ENCODE measurements around the gene RRP1B.
"Not testable (repeated sequence)": the region's sequence is repeated elsewhere in the genome, so short reads cannot be mapped to it uniquely, and the experiment has no call there.

Gene RRP1B

DNA sequence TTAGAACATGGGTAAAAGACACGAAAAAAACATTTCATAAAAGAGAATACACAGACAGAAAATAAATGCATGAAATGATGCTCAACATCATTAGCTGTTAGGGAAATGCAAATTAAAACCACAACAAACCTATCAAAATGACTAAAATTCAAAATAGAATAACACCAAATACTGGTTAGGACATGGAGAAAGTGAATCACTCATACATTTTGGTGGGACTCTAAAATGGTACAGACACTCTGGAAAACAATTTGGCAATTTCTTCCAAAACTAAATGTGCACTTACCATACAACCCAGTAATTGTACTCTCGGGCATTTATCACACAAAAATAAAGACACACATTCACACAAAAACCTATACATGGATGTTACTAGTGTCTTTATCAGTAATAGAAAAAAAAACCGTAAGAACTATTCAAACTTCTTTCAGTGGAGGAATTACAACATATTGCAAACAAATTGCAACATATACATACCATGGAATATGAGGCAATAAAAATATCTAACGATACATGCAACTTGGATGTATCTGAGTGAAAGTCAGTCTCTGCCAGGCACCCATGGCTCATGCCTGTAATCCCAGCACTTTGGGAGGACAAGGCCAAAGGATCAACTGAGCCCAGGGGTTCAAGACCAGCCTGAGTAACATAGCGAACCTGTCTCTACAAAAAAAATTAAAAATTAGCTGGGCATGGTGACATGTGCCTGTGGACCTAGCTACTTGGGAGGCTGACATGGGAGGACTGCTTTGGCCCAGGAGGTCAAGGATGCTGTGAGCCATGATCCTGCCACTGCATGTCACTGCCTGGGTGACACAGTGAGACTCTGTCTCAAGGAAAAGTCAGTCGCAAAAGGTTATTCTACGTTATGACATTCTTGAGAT is 19.6 kb upstream of the RRP1B start:
- no peak overlapping the region for H3K4me3 ChIP-seq (ENCODE audit: insufficient read depth, low read depth, low read length)
- no peaks in the 10 kb centered on the region for H3K36me3 ChIP-seq (ENCODE audit: control insufficient read depth, insufficient read depth, low read length)
- WGBS, 2 experiments, result 90 to 91% methylated on average over 5 to 7 of the region's 7 CpGs
- H3K9me3 ChIP-seq (ENCODE audit: control insufficient read depth, low read length), result no peaks in the 10 kb centered on the region
- H3K27me3 ChIP-seq (ENCODE audit: control insufficient read depth, insufficient read depth, low read length, poor library complexity, severe bottlenecking), result no peaks in the 10 kb centered on the region
- no peak overlapping the region for H3K27ac ChIP-seq (ENCODE audit: insufficient read depth, low read depth, low read length, poor library complexity, severe bottlenecking)
- no peaks in the 10 kb centered on the region for H3K4me1 ChIP-seq (ENCODE audit: control insufficient read depth, insufficient read depth, low read length)

- Histone ChIP-seq H3K4me1 (ENCODE audit: control insufficient read depth, insufficient read depth, low read length) (no peaks in the 10 kb centered on the region), H3K27ac (ENCODE audit: insufficient read depth, low read depth, low read length, poor library complexity, severe bottlenecking) (no peak overlapping the region), H3K36me3 (ENCODE audit: control insufficient read depth, insufficient read depth, low read length) (no peaks in the 10 kb centered on the region), H3K9me3 (ENCODE audit: control insufficient read depth, low read length) (no peaks in the 10 kb centered on the region), H3K4me3 (ENCODE audit: insufficient read depth, low read depth, low read length) (no peak overlapping the region), H3K27me3 (ENCODE audit: control insufficient read depth, insufficient read depth, low read length, poor library complexity, severe bottlenecking) (no peaks in the 10 kb centered on the region)
- WGBS, 2 experiments, result 86 to 97% methylated on average over 1 to 3 of the region's 3 CpGs
These were observed 19.0 kb upstream of the RRP1B start for GRCh38 chr21:43640400-43640799.

- Histone ChIP-seq H3K9me3 (ENCODE audit: control insufficient read depth, low read length) (no peaks in the 10 kb centered on the region), H3K4me3 (ENCODE audit: insufficient read depth, low read depth, low read length) (no peak overlapping the region), H3K4me1 (ENCODE audit: control insufficient read depth, insufficient read depth, low read length) (no peaks in the 10 kb centered on the region), H3K27me3 (ENCODE audit: control insufficient read depth, insufficient read depth, low read length, poor library complexity, severe bottlenecking) (no peaks in the 10 kb centered on the region), H3K27ac (ENCODE audit: insufficient read depth, low read depth, low read length, poor library complexity, severe bottlenecking) (no peak overlapping the region), H3K36me3 (ENCODE audit: control insufficient read depth, insufficient read depth, low read length) (no peaks in the 10 kb centered on the region)
- 93 to 95% methylated on average over 4 of the region's 4 CpGs for WGBS, 2 experiments
These were observed 16.2 kb upstream of the RRP1B start for GRCh38 chr21:43643193-43643592.

DNA sequence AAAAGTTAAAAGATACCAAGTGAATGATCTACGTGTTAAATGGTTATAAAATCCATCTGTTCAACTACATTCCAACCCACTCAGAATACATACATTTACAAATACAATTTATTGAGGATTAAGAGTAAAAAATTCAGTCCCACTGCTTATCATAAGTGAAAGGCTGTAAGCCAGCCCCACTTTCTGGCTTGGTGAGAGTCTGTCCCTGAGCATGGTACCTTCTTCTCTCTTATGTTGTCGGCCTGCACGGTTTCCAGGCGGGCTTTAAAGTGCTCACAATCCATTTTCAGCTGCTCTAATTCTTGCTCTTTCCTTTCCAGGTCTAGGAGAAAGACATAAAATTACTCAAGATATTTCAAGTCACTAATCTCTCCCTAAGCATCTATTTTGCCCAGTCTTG is 15.3 kb upstream of the RRP1B start:
- Histone ChIP-seq H3K36me3 (ENCODE audit: control insufficient read depth, insufficient read depth, low read length) (no peaks in the 10 kb centered on the region), H3K4me3 (ENCODE audit: insufficient read depth, low read depth, low read length) (no peak overlapping the region), H3K9me3 (ENCODE audit: control insufficient read depth, low read length) (no peaks in the 10 kb centered on the region), H3K27me3 (ENCODE audit: control insufficient read depth, insufficient read depth, low read length, poor library complexity, severe bottlenecking) (no peaks in the 10 kb centered on the region), H3K4me1 (ENCODE audit: control insufficient read depth, insufficient read depth, low read length) (no peaks in the 10 kb centered on the region), H3K27ac (ENCODE audit: insufficient read depth, low read depth, low read length, poor library complexity, severe bottlenecking) (no peak overlapping the region)
- WGBS, 2 experiments, result 89 to 92% methylated on average over 3 of the region's 4 CpGs

DNA sequence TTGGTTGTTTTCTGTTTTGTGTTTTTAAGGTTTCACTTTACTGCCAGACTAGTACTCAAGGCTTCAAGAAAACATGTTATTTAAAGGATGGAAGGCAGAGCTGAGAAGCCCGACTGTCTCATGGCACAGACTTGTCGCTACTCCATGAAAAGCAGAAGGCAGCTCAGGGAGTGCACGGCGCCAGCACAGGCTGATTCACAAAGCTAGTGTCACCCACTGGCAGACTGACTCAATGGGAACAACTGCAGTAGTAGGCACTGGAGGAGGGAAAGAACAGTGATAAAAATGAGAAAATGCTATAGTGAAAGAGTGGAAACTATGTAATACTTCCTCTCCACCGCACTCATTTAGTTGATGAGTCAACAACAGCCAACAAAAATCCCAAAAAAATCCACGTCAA is 14.8 kb upstream of the RRP1B start:
- Histone ChIP-seq H3K9me3 (ENCODE audit: control insufficient read depth, low read length) (no peaks in the 10 kb centered on the region), H3K27me3 (ENCODE audit: control insufficient read depth, insufficient read depth, low read length, poor library complexity, severe bottlenecking) (no peaks in the 10 kb centered on the region), H3K36me3 (ENCODE audit: control insufficient read depth, insufficient read depth, low read length) (no peaks in the 10 kb centered on the region), H3K27ac (ENCODE audit: insufficient read depth, low read depth, low read length, poor library complexity, severe bottlenecking) (no peak overlapping the region), H3K4me3 (ENCODE audit: insufficient read depth, low read depth, low read length) (no peak overlapping the region), H3K4me1 (ENCODE audit: control insufficient read depth, insufficient read depth, low read length) (no peaks in the 10 kb centered on the region)
- WGBS, 2 experiments, result 93 to 95% methylated on average over 4 to 6 of the region's 6 CpGs

DNA sequence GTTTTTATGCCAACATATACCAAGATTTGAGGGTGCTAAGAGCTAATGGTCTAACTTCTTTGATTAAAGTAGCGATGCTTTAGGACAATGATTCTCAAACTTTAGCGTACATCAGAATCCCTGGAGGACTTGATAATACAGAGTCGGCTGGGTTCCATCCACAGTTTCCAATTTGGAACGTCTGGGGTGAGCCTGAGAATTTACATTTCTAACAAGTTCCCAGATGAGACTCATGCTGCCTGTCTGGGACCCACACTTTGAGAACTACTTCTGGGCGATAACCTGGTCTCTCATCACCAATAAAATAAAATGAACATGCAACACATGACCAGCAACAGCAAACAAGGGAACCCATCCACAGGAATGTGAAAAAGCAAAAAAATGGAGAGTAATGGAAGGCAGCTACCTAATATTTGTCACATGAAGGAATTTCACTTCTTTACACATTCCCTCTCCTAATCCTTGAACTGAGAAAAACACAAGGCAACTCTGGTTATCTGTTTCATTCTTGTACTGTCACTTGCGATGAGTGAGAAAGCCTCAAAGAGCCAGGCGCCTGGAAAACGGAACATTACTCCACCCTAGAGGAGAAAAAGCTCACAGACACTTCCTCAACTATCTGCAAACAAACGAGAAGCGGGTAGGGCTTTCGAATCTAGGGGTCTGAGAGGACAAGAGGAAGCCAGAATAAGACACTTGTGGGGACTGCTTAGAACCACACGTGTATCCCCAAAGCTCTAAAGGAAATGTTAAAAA is 14.0 kb upstream of the RRP1B start:
- Histone ChIP-seq H3K4me1 (ENCODE audit: control insufficient read depth, insufficient read depth, low read length) (no peaks in the 10 kb centered on the region), H3K27me3 (ENCODE audit: control insufficient read depth, insufficient read depth, low read length, poor library complexity, severe bottlenecking) (no peaks in the 10 kb centered on the region), H3K4me3 (ENCODE audit: insufficient read depth, low read depth, low read length) (no peak overlapping the region), H3K9me3 (ENCODE audit: control insufficient read depth, low read length) (no peaks in the 10 kb centered on the region), H3K27ac (ENCODE audit: insufficient read depth, low read depth, low read length, poor library complexity, severe bottlenecking) (no peak overlapping the region), H3K36me3 (ENCODE audit: control insufficient read depth, insufficient read depth, low read length) (no peaks in the 10 kb centered on the region)
- WGBS, 2 experiments, result 61 to 64% methylated on average over 12 of the region's 12 CpGs

GRCh38 chr21:43645976-43646375 is 13.4 kb upstream of the RRP1B start:
- H3K27ac ChIP-seq (ENCODE audit: insufficient read depth, low read depth, low read length, poor library complexity, severe bottlenecking), result no peak overlapping the region
- WGBS, 2 experiments, result 92 to 93% methylated on average over 4 of the region's 4 CpGs
- no peaks in the 10 kb centered on the region for H3K4me1 ChIP-seq (ENCODE audit: control insufficient read depth, insufficient read depth, low read length)
- no peaks in the 10 kb centered on the region for H3K27me3 ChIP-seq (ENCODE audit: control insufficient read depth, insufficient read depth, low read length, poor library complexity, severe bottlenecking)
- H3K36me3 ChIP-seq (ENCODE audit: control insufficient read depth, insufficient read depth, low read length), result no peaks in the 10 kb centered on the region
- no peaks in the 10 kb centered on the region for H3K9me3 ChIP-seq (ENCODE audit: control insufficient read depth, low read length)
- no peak overlapping the region for H3K4me3 ChIP-seq (ENCODE audit: insufficient read depth, low read depth, low read length)

- Histone ChIP-seq H3K36me3 (ENCODE audit: control insufficient read depth, insufficient read depth, low read length) (no peaks in the 10 kb centered on the region), H3K27me3 (ENCODE audit: control insufficient read depth, insufficient read depth, low read length, poor library complexity, severe bottlenecking) (no peaks in the 10 kb centered on the region), H3K4me3 (ENCODE audit: insufficient read depth, low read depth, low read length) (no peak overlapping the region), H3K4me1 (ENCODE audit: control insufficient read depth, insufficient read depth, low read length) (no peaks in the 10 kb centered on the region), H3K27ac (ENCODE audit: insufficient read depth, low read depth, low read length, poor library complexity, severe bottlenecking) (no peak overlapping the region), H3K9me3 (ENCODE audit: control insufficient read depth, low read length) (no peaks in the 10 kb centered on the region)
- WGBS, 2 experiments, result 27 to 30% methylated on average over 7 of the region's 7 CpGs
These were observed 12.7 kb upstream of the RRP1B start for GRCh38 chr21:43646550-43647260.

DNA sequence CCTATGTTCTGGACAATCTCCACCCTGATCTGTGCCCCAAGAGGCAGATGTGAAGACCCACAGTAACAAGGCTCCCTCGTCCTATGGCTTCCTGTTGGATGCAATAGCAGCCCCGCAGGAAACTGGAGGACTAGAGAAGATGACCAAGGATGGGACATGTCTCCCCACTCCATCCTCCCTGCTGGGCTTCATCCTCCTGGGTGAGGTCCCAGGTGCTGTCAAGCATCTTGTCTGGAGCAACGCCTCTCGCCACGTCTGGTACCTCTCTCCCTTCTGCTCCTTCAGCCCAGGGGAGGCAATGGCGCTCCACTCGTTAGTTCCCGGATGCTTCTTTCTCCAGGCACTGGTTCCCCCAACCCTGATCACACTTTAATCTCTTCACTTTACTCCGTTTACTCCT is 11.2 kb upstream of the RRP1B start:
- H3K9me3 ChIP-seq (ENCODE audit: control insufficient read depth, low read length), result no peaks in the 10 kb centered on the region
- no peaks in the 10 kb centered on the region for H3K4me1 ChIP-seq (ENCODE audit: control insufficient read depth, insufficient read depth, low read length)
- 83 to 84% methylated on average over 9 of the region's 9 CpGs for WGBS, 2 experiments
- H3K27me3 ChIP-seq (ENCODE audit: control insufficient read depth, insufficient read depth, low read length, poor library complexity, severe bottlenecking), result no peaks in the 10 kb centered on the region
- H3K36me3 ChIP-seq (ENCODE audit: control insufficient read depth, insufficient read depth, low read length), result no peaks in the 10 kb centered on the region
- no peak overlapping the region for H3K27ac ChIP-seq (ENCODE audit: insufficient read depth, low read depth, low read length, poor library complexity, severe bottlenecking)
- no peak overlapping the region for H3K4me3 ChIP-seq (ENCODE audit: insufficient read depth, low read depth, low read length)

DNA sequence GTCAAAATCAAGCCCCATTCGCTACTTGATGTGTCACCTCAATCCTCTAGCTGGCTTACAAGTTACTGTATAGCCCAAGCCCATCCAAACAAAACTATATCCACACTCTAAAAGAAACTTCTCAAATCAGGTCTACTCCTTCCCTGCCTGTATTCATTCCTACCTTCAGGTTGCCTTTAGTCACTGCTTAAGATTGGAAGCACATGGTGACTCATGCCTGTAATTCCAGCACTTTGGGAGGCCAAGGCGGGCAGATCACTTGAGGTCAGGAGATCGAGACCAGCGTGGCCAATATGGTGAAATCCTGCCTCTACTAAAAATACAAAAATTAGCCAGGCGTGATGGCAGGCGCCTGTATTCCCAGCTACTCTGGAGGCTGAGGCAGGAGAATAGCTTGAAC is 7.4 kb upstream of the RRP1B start:
- H3K9me3 ChIP-seq (ENCODE audit: control insufficient read depth, low read length); H3K27ac ChIP-seq (ENCODE audit: insufficient read depth, low read depth, low read length, poor library complexity, severe bottlenecking); H3K36me3 ChIP-seq (ENCODE audit: control insufficient read depth, insufficient read depth, low read length); H3K27me3 ChIP-seq (ENCODE audit: control insufficient read depth, insufficient read depth, low read length, poor library complexity, severe bottlenecking); H3K4me3 ChIP-seq (ENCODE audit: insufficient read depth, low read depth, low read length); H3K4me1 ChIP-seq (ENCODE audit: control insufficient read depth, insufficient read depth, low read length): not testable (repeated sequence)
- 92 to 94% methylated on average over 6 of the region's 6 CpGs for WGBS, 2 experiments

Data from ectodermal cell (in vitro differentiated cells).